Cerebellar cortex (tissue), 1 donor: Measurements from ENCODE around the gene KCNQ2.

ENCODE experiments used
- DNase-seq: peaks from one replicate; pipeline ENCODE4 v3.0.0-alpha.2; 2015; ENCODE audit warnings: low spot score

Gene KCNQ2

GRCh38 chr20:63403403-63404105 lies 68.9 kb downstream of the KCNQ2 start:
- no peak for DNase-seq

- no peak for DNase-seq
Measured at GRCh38 chr20:63402860-63403220, 69.6 kb downstream of the KCNQ2 start.

- peak; percentile 58 for DNase-seq
Measured at GRCh38 chr20:63402181-63402859, 70.1 kb downstream of the KCNQ2 start.

GRCh38 chr20:63401384-63402110 lies 70.9 kb downstream of the KCNQ2 start:
- no peak for DNase-seq

GRCh38 chr20:63400486-63401210 lies 71.8 kb downstream of the KCNQ2 start:
- DNase-seq = no peak

- DNase-seq = no peak
Measured at GRCh38 chr20:63399596-63400375, 72.7 kb downstream of the KCNQ2 start.

- DNase-seq = no peak
Measured at GRCh38 chr20:63398744-63399514, 73.5 kb downstream of the KCNQ2 start.

GRCh38 chr20:63397946-63398450 lies 74.5 kb downstream of the KCNQ2 start:
- DNase-seq = no peak

GRCh38 chr20:63397155-63397843 lies 75.2 kb downstream of the KCNQ2 start:
- no peak for DNase-seq

GRCh38 chr20:63396300-63396699 lies 76.2 kb downstream of the KCNQ2 start:
- DNase-seq = no peak

- DNase-seq = no peak
Measured at GRCh38 chr20:63395723-63396122, 76.7 kb downstream of the KCNQ2 start.

GRCh38 chr20:63394920-63395455 lies 77.5 kb downstream of the KCNQ2 start:
- no peak for DNase-seq

- peak; percentile 71 for DNase-seq
Measured at GRCh38 chr20:63394069-63394919, 78.2 kb downstream of the KCNQ2 start.

- DNase-seq = no peak
Measured at GRCh38 chr20:63393566-63393965, 78.9 kb downstream of the KCNQ2 start.

GRCh38 chr20:63392465-63393365 lies 79.7 kb downstream of the KCNQ2 start:
- no peak for DNase-seq

GRCh38 chr20:63387917-63388316 lies 84.5 kb downstream of the KCNQ2 start:
- no peak for DNase-seq

- no peak for DNase-seq
Measured at GRCh38 chr20:63387393-63387792, 85.1 kb downstream of the KCNQ2 start.

- no peak for DNase-seq
Measured at GRCh38 chr20:63386491-63386890, 86.0 kb downstream of the KCNQ2 start.
